ENCODE data around the gene EDAR. TPM values are rescaled to one million over a fixed set of nuclear protein-coding genes. Genes with fewer than 3 reads are reported as not detected.

The EDAR gene
- total and polyA plus RNA-seq, 7 donors: 0.01 TPM; not detected in 6

GRCh38 chr2:108972663-108973062 is 16.4 kb downstream of the EDAR start:
- Histone ChIP-seq H3K36me3 (ENCODE audit: insufficient read depth in 1 of 2, low read depth in 1 of 2) (no peaks in the 10 kb centered on the region), H3K27ac (no peak overlapping the region), H3K9me3 (no peaks in the 10 kb centered on the region), H3K4me1 (no peaks in the 10 kb centered on the region), H3K4me3 (no peak overlapping the region), H3K27me3 (ENCODE audit: insufficient read depth in 3 of 3, low read length in 2 of 3) (no peaks in the 10 kb centered on the region)
- 76 to 89% (median 84%) methylated on average over 6 of the region's 6 CpGs for WGBS, 3 donors
- no peak for DNase-seq
- no peak for ATAC-seq
- no peak for TF ChIP-seq CTCF (IDR thresholded peaks at IDR 0.05)
- intact Hi-C loops (cut with DNase I): no loop called here

GRCh38 chr2:108971661-108972566 is 17.1 kb downstream of the EDAR start:
- peak in 1 of 2 donors; percentile 26 for DNase-seq
- Histone ChIP-seq H3K4me1 (no peaks in the 10 kb centered on the region), H3K36me3 (ENCODE audit: insufficient read depth in 1 of 2, low read depth in 1 of 2) (no peaks in the 10 kb centered on the region), H3K4me3 (no peak overlapping the region), H3K9me3 (no peaks in the 10 kb centered on the region), H3K27me3 (ENCODE audit: insufficient read depth in 3 of 3, low read length in 2 of 3) (no peaks in the 10 kb centered on the region), H3K27ac (no peak overlapping the region)
- intact Hi-C loops (cut with DNase I): no loop called here
- no peak for ATAC-seq
- WGBS, 3 donors: 59 to 68% (median 63%) methylated on average over 22 of the region's 22 CpGs
- TF ChIP-seq CTCF (IDR thresholded peaks at IDR 0.05): no peak

- no peaks in the 10 kb centered on the region for H3K4me1 ChIP-seq
- no peaks in the 10 kb centered on the region for H3K36me3 ChIP-seq (ENCODE audit: insufficient read depth in 1 of 2, low read depth in 1 of 2)
- TF ChIP-seq CTCF (IDR thresholded peaks at IDR 0.05): no peak
- intact Hi-C loops (cut with DNase I): no loop called here
- H3K9me3 ChIP-seq: no peaks in the 10 kb centered on the region
- H3K27ac ChIP-seq: no peak overlapping the region
- ATAC-seq (no peak), DNase-seq (no peak)
- no peaks in the 10 kb centered on the region for H3K27me3 ChIP-seq (ENCODE audit: insufficient read depth in 3 of 3, low read length in 2 of 3)
- no peak overlapping the region for H3K4me3 ChIP-seq
- 53 to 81% (median 54%) methylated on average over 1 of the region's 1 CpG for WGBS, 3 donors
Measured at GRCh38 chr2:108970369-108970768, 18.7 kb downstream of the EDAR start.

GRCh38 chr2:108969856-108970255 is 19.2 kb downstream of the EDAR start:
- no peaks in the 10 kb centered on the region for H3K27me3 ChIP-seq (ENCODE audit: insufficient read depth in 3 of 3, low read length in 2 of 3)
- no peak for TF ChIP-seq CTCF (IDR thresholded peaks at IDR 0.05)
- DNase-seq (no peak), ATAC-seq (no peak)
- no peak overlapping the region for H3K4me3 ChIP-seq
- no peak overlapping the region for H3K27ac ChIP-seq
- intact Hi-C loops (cut with DNase I): no loop called here
- H3K36me3 ChIP-seq (ENCODE audit: insufficient read depth in 1 of 2, low read depth in 1 of 2): no peaks in the 10 kb centered on the region
- H3K4me1 ChIP-seq: no peaks in the 10 kb centered on the region
- H3K9me3 ChIP-seq: no peaks in the 10 kb centered on the region
- 81 to 89% (median 85%) methylated on average over 6 of the region's 6 CpGs for WGBS, 3 donors
